Activated T-helper 2 cell treated with anti-CD3 and anti-CD28 coated beads, Interferon-gamma antibody, Interleukin-2, Interleukin-4, amounts not matched to agents 10 μg/mL and 5 μg/mL and 100 μg/mL, durations not matched to agents 14 hours and 24 hours and 36 hours (primary cell): ENCODE measurements around the gene PRKCZ. TPM values are rescaled to one million over a fixed set of nuclear protein-coding genes. Genes with fewer than 3 reads are reported as not detected.

Source experiments
- total RNA-seq: library from RNA; stranded (reverse); gene quantifications from 2 replicates; pipeline ENCODE4 v1.2.3, GENCODE V29; 2022

PRKCZ gene
- total RNA-seq, 1 donor from 2014 or later, result 3.6 TPM

Other genes starting within 250 kb of the PRKCZ start
- gene GNB1, start 159.3 kb upstream of the PRKCZ start, total RNA-seq, result 452 and 471 TPM in 2 replicates
- gene CALML6, start 135.2 kb upstream of the PRKCZ start, total RNA-seq, result 0.18 and 0.32 TPM in 2 replicates
- 0.94 and 1.2 TPM in 2 replicates for gene TMEM52, start 131.1 kb upstream of the PRKCZ start, total RNA-seq
- not detected in 2 replicates for gene CFAP74, start 46.6 kb upstream of the PRKCZ start, total RNA-seq
- gene GABRD, start 31.1 kb upstream of the PRKCZ start, total RNA-seq, result not detected in 2 replicates
- 61.5 and 63.8 TPM in 2 replicates for gene FAAP20, start 144.4 kb downstream of the PRKCZ start, total RNA-seq
- 37.0 and 41.1 TPM in 2 replicates for gene SKI, start 177.9 kb downstream of the PRKCZ start, total RNA-seq